ENCODE results near the gene ACO1.
A peak's percentile ranks its signal among the peaks of the same experiment; 100 is the strongest.

Gene ACO1

GRCh38 chr9:32378993-32379729, 5.3 kb upstream of the ACO1 start:
- Histone ChIP-seq H3K9me3 (replicated peaks in 1 of 11) (no peaks in the 10 kb centered on the region), H3K36me3 (no peaks in the 10 kb centered on the region), H3K27ac (no peak overlapping the region), H3K9ac (peak overlapping the region in 1 of 11 experiments; percentile 16; a peak in 1 of 22 replicates), H3K27me3 (no peaks in the 10 kb centered on the region), H3K4me2 (peak overlapping the region in 10 of 11 experiments; percentile 19 to 61 (median 36); a peak in 15 of 22 replicates), H3K4me1 (peaks cover 6 to 15% (median 13%) of the 10 kb centered on the region in 10 experiments; a peak in 18 of 20 replicates), H3K4me3 (no peak overlapping the region), H4K20me1 (no peaks in the 10 kb centered on the region)
- no peak for TF ChIP-seq Cebpa-rat (IDR thresholded peaks at IDR 0.05)

GRCh38 chr9:32380944-32381343, 3.5 kb upstream of the ACO1 start:
- H4K20me1 ChIP-seq, result peaks cover 0 to 4% (median 0%) of the 10 kb centered on the region in 11 experiments; a peak in 3 of 22 replicates
- H3K4me3 ChIP-seq, result no peak overlapping the region
- no peak for TF ChIP-seq Cebpa-rat (IDR thresholded peaks at IDR 0.05)
- no peak overlapping the region for H3K9ac ChIP-seq
- H3K4me2 ChIP-seq, result no peak overlapping the region
- no peaks in the 10 kb centered on the region for H3K27me3 ChIP-seq
- no peaks in the 10 kb centered on the region for H3K36me3 ChIP-seq
- peaks cover 18 to 26% (median 24%) of the 10 kb centered on the region in 10 experiments; a peak in 19 of 20 replicates for H3K4me1 ChIP-seq
- H3K9me3 ChIP-seq (replicated peaks in 1 of 11), result no peaks in the 10 kb centered on the region
- H3K27ac ChIP-seq, result no peak overlapping the region

- no peak overlapping the region for H3K27ac ChIP-seq
- H3K4me1 ChIP-seq, result peaks cover 20 to 32% (median 27%) of the 10 kb centered on the region in 10 experiments; a peak in 19 of 20 replicates
- H3K4me3 ChIP-seq, result no peak overlapping the region
- no peak for TF ChIP-seq Cebpa-rat (IDR thresholded peaks at IDR 0.05)
- peaks cover 0 to under 1% (median 0%) of the 10 kb centered on the region in 11 experiments; a peak in 3 of 22 replicates for H3K36me3 ChIP-seq
- no peaks in the 10 kb centered on the region for H3K27me3 ChIP-seq
- H3K9ac ChIP-seq, result no peak overlapping the region
- peak overlapping the region in 7 of 11 experiments; percentile 81 to 97 (median 89); a peak in 5 of 22 replicates for H3K4me2 ChIP-seq
- peaks cover 0 to 13% (median 0%) of the 10 kb centered on the region in 11 experiments; a peak in 4 of 22 replicates for H4K20me1 ChIP-seq
- H3K9me3 ChIP-seq (replicated peaks in 1 of 11), result no peaks in the 10 kb centered on the region
These were observed 1.7 kb upstream of the ACO1 start for GRCh38 chr9:32382565-32383320.

- peak overlapping the region in 5 of 11 experiments; percentile 58 to 70 (median 70); a peak in 8 of 22 replicates for H3K27ac ChIP-seq
- H3K9ac ChIP-seq, result peak overlapping the region; percentile 74 to 87 (median 83); a peak in 21 of 22 replicates
- no peaks in the 10 kb centered on the region for H3K9me3 ChIP-seq (replicated peaks in 1 of 11)
These were observed 460 bp upstream of the ACO1 start for GRCh38 chr9:32384002-32384363.

GRCh38 chr9:32385152-32385884, 875 bp downstream of the ACO1 start:
- Histone ChIP-seq H3K27me3 (no peaks in the 10 kb centered on the region), H4K20me1 (peaks cover 0 to 22% (median 0%) of the 10 kb centered on the region in 11 experiments; a peak in 5 of 22 replicates), H3K9me3 (replicated peaks in 1 of 11) (no peaks in the 10 kb centered on the region), H3K4me1 (peaks cover 16 to 27% (median 21%) of the 10 kb centered on the region in 10 experiments; a peak in 19 of 20 replicates), H3K9ac (peak overlapping the region; percentile 74 to 87 (median 83)), H3K27ac (peak overlapping the region in 10 of 11 experiments; percentile 56 to 72 (median 66); a peak in 19 of 22 replicates), H3K4me2 (peak overlapping the region; percentile 81 to 97 (median 91)), H3K36me3 (peaks cover 0 to 7% (median 0%) of the 10 kb centered on the region in 11 experiments; a peak in 3 of 22 replicates), H3K4me3 (peak overlapping the region; percentile 71 to 90 (median 83))
- TF ChIP-seq Cebpa-rat (IDR thresholded peaks at IDR 0.05), result no peak

More at GRCh38 chr9:32384002-32384363, 460 bp upstream of the ACO1 start:
- peak overlapping the region; percentile 71 to 90 (median 83) for H3K4me3 ChIP-seq
- TF ChIP-seq Cebpa-rat (IDR thresholded peaks at IDR 0.05), result no peak
- H4K20me1 ChIP-seq, result peaks cover 0 to 14% (median 0%) of the 10 kb centered on the region in 11 experiments; a peak in 5 of 22 replicates
- H3K4me1 ChIP-seq, result peaks cover 17 to 29% (median 23%) of the 10 kb centered on the region in 10 experiments; a peak in 19 of 20 replicates
- H3K4me2 ChIP-seq, result peak overlapping the region; percentile 81 to 97 (median 91)
- H3K27me3 ChIP-seq, result no peaks in the 10 kb centered on the region
- peaks cover 0 to 7% (median 0%) of the 10 kb centered on the region in 11 experiments; a peak in 3 of 22 replicates for H3K36me3 ChIP-seq

- Histone ChIP-seq H3K27ac (no peak overlapping the region), H3K4me2 (peak overlapping the region; percentile 81 to 97 (median 91); a peak in 20 of 22 replicates)
These were observed 1.4 kb downstream of the ACO1 start for GRCh38 chr9:32385885-32386283.

GRCh38 chr9:32387256-32387655, 2.8 kb downstream of the ACO1 start:
- H3K9ac ChIP-seq, result no peak overlapping the region
- TF ChIP-seq Cebpa-rat (IDR thresholded peaks at IDR 0.05), result no peak
- no peak overlapping the region for H3K4me2 ChIP-seq
- no peak overlapping the region for H3K4me3 ChIP-seq
- H3K9me3 ChIP-seq (replicated peaks in 1 of 11), result peaks cover 0 to 3% (median 1%) of the 10 kb centered on the region in 11 experiments; a peak in 5 of 22 replicates
- peaks cover 16 to 27% (median 21%) of the 10 kb centered on the region in 10 experiments; a peak in 19 of 20 replicates for H3K4me1 ChIP-seq
- no peak overlapping the region for H3K27ac ChIP-seq
- peaks cover 0 to 22% (median 0%) of the 10 kb centered on the region in 11 experiments; a peak in 6 of 22 replicates for H4K20me1 ChIP-seq
- H3K36me3 ChIP-seq, result peaks cover 0 to 9% (median 0%) of the 10 kb centered on the region in 11 experiments; a peak in 4 of 22 replicates
- H3K27me3 ChIP-seq, result no peaks in the 10 kb centered on the region

More at GRCh38 chr9:32385885-32386283, 1.4 kb downstream of the ACO1 start:
- Histone ChIP-seq H3K27me3 (no peaks in the 10 kb centered on the region), H3K4me1 (peaks cover 16 to 27% (median 21%) of the 10 kb centered on the region in 10 experiments; a peak in 19 of 20 replicates), H3K9ac (no peak overlapping the region), H4K20me1 (peaks cover 0 to 22% (median 0%) of the 10 kb centered on the region in 11 experiments; a peak in 5 of 22 replicates), H3K9me3 (replicated peaks in 1 of 11) (no peaks in the 10 kb centered on the region), H3K36me3 (peaks cover 0 to 7% (median 0%) of the 10 kb centered on the region in 11 experiments; a peak in 3 of 22 replicates), H3K4me3 (no peak overlapping the region)
- TF ChIP-seq Cebpa-rat (IDR thresholded peaks at IDR 0.05), result no peak

- Histone ChIP-seq H3K27me3 (no peaks in the 10 kb centered on the region), H3K4me1 (peaks cover 9 to 19% (median 14%) of the 10 kb centered on the region in 10 experiments; a peak in 19 of 20 replicates), H3K9ac (no peak overlapping the region), H3K9me3 (replicated peaks in 1 of 11) (peaks cover 0 to 16% (median 10%) of the 10 kb centered on the region in 11 experiments; a peak in 13 of 22 replicates), H3K4me2 (no peak overlapping the region), H3K4me3 (no peak overlapping the region), H3K27ac (no peak overlapping the region), H3K36me3 (peaks cover 0 to 11% (median 0%) of the 10 kb centered on the region in 11 experiments; a peak in 5 of 22 replicates), H4K20me1 (peaks cover 0 to 22% (median 0%) of the 10 kb centered on the region in 11 experiments; a peak in 6 of 22 replicates)
- no peak for TF ChIP-seq Cebpa-rat (IDR thresholded peaks at IDR 0.05)
These were observed 4.9 kb downstream of the ACO1 start for GRCh38 chr9:32389365-32389764.
